Esophagus muscularis mucosa (tissue), 3 donors: ENCODE measurements around the gene USE1.

Source experiments
- POLR2A ChIP-seq: fragments of 450-650 bp; IDR thresholded peaks from one replicate; pipeline ENCODE4 v1.6.1; 2017; ENCODE audit warnings: antibody characterized with exemption, moderate library complexity, mild to moderate bottlenecking, low read depth
- TF ChIP-seq, protein P1 (sequence below), 3 experiments: fragments of 200-600 bp in 2 of 3; fragments of 450-650 bp in 1 of 3; sonication (generic) in 2 of 3; IDR thresholded peaks; one replicate each; pipeline ENCODE4 v1.5.1; 2017 to 2019; ENCODE audit warnings: antibody characterized with exemption in 3 of 3, mild to moderate bottlenecking in 2 of 3, moderate library complexity in 1 of 3

DNA sequence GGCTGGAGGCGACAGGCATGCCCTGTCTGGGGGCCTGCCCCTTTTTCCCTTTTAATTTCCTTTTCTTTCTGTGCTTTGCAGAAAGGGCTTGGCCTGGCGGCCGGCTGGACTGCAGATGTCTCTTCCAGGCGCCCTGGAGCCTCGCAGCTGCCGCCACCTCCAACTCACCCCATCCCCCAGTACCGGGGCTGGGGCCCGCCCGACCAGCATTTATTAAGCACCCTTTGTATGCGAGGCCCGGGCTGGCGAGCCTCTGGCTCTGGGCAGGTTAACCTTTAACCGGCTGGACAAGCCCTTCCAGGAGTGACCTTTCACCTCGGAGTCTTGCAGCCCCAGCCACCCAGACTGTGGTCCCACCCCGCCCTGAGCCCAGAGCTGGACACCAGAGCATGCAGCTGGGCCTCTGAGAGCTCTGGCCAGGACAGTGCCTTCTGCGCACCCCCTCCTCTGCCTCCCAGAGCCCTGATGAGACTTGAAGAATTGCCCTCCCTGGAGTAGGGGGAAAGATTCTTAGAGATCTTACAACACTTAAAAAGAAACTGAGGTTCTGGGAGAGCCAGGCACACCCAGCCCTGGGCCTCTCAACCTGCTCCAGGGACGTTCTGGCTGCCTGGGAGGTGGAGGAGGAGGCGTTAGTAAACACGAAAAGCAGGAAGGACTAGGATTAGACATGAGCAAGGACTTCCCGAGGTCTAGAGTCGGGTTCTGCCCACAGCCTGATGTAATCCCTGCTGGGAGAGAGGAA is 31.7 kb downstream of the USE1 start:
- TF ChIP-seq, protein P1, sequence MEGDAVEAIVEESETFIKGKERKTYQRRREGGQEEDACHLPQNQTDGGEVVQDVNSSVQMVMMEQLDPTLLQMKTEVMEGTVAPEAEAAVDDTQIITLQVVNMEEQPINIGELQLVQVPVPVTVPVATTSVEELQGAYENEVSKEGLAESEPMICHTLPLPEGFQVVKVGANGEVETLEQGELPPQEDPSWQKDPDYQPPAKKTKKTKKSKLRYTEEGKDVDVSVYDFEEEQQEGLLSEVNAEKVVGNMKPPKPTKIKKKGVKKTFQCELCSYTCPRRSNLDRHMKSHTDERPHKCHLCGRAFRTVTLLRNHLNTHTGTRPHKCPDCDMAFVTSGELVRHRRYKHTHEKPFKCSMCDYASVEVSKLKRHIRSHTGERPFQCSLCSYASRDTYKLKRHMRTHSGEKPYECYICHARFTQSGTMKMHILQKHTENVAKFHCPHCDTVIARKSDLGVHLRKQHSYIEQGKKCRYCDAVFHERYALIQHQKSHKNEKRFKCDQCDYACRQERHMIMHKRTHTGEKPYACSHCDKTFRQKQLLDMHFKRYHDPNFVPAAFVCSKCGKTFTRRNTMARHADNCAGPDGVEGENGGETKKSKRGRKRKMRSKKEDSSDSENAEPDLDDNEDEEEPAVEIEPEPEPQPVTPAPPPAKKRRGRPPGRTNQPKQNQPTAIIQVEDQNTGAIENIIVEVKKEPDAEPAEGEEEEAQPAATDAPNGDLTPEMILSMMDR (IDR thresholded peaks at IDR 0.05): no peak
- no peak for TF ChIP-seq POLR2A
